GM12892 (cell line): ENCODE results near the gene HOATZ.

Experiments
- POLR2A ChIP-seq: IDR thresholded peaks from 2 replicates; pipeline ENCODE4 v1.6.1; 2011; ENCODE audit warnings: low read depth, low read length, control low read depth
- POLR2AphosphoS5 ChIP-seq: IDR thresholded peaks from 2 replicates; pipeline ENCODE4 v1.6.1; 2011; ENCODE audit warnings: low read depth, low read length, control low read depth

- TF ChIP-seq POLR2A = no peak
- TF ChIP-seq POLR2AphosphoS5 = no peak
These were observed 12.0 kb upstream of the HOATZ start for GRCh38 chr11:111502611-111503010.
